PC-3 (cell line): Measurements from ENCODE around the gene NUDT19. TPM values are rescaled to one million over a fixed set of nuclear protein-coding genes. Genes with fewer than 3 reads are reported as not detected.

ENCODE experiments used
- ATAC-seq: fragments of 200-7000 bp; cut with Tn5 transposase; 2 replicates; pipeline ENCODE4 v1.9.1; 2020; ENCODE audit warnings: mild to moderate bottlenecking, moderate library complexity
- BruUV-seq: library from RNA; stranded (reverse); fragments of 400-500 nt; replicated peaks from 2 replicates; lab custom pipeline; 2021; lab: Mats Ljungman, UMichigan
- CTCF ChIA-PET: fragments of 300-600 bp; sonication (Branson Sonifier 250); formaldehyde crosslinking; loops from one replicate; lab custom pipeline; 2022; ENCODE audit warnings: antibody characterized with exemption; lab: Charles Lee
- POLR2A ChIA-PET: fragments of 300-600 bp; sonication (Branson Sonifier 250); formaldehyde crosslinking; loops from one replicate; lab custom pipeline; 2022; ENCODE audit warnings: antibody characterized with exemption; ENCODE audit not compliant: unreplicated experiment; lab: Charles Lee
- DNase-seq: peaks from one replicate; pipeline ENCODE4 v3.0.0-alpha.2; 2015
- H2AFZ ChIP-seq: fragments of 300-600 bp; sonication (generic); 2 replicates; pipeline ENCODE4 v1.6.0; 2016; ENCODE audit warnings: antibody characterized with exemption, low read length
- H3F3A ChIP-seq: fragments of 300-600 bp; sonication (generic); one replicate; pipeline ENCODE4 v1.6.0; 2017; ENCODE audit warnings: antibody characterized with exemption, low read length, control low read depth, mild to moderate bottlenecking; ENCODE audit not compliant: unreplicated experiment
- H3K27ac ChIP-seq: fragments of 300-600 bp; sonication (generic); 2 replicates; pipeline ENCODE4 v1.5.1; 2016; ENCODE audit warnings: mild to moderate bottlenecking, low read length
- H3K27me3 ChIP-seq: fragments of 300-600 bp; sonication (generic); 2 replicates; pipeline ENCODE4 v1.6.1; 2016; ENCODE audit warnings: low read length, mixed read lengths
- H3K36me3 ChIP-seq: fragments of 300-600 bp; sonication (generic); 2 replicates; pipeline ENCODE4 v1.6.1; 2016; ENCODE audit warnings: low read depth, mixed run types, low read length, mixed read lengths
- H3K4me1 ChIP-seq: fragments of 300-600 bp; sonication (generic); 2 replicates; pipeline ENCODE4 v1.5.1; 2016; ENCODE audit warnings: low read length; ENCODE audit not compliant: insufficient read depth
- H3K4me2 ChIP-seq: fragments of 300-600 bp; sonication (generic); 2 replicates; pipeline ENCODE4 v1.6.0; 2016; ENCODE audit warnings: low read length
- H3K4me3 ChIP-seq: fragments of 300-600 bp; sonication (generic); 2 replicates; pipeline ENCODE4 v1.5.1; 2016; ENCODE audit warnings: mild to moderate bottlenecking, low read length, mixed read lengths
- H3K79me2 ChIP-seq: fragments of 300-600 bp; sonication (generic); 2 replicates; pipeline ENCODE4 v1.6.1; 2017; ENCODE audit warnings: low read length, mixed read lengths
- H3K9ac ChIP-seq: fragments of 300-600 bp; sonication (generic); 2 replicates; pipeline ENCODE4 v1.6.0; 2016; ENCODE audit warnings: mild to moderate bottlenecking, low read length
- H3K9me2 ChIP-seq: fragments of 300-600 bp; sonication (generic); replicated peaks from 2 replicates; pipeline ENCODE4 v1.6.1; 2016; ENCODE audit warnings: mixed run types, low read length, mixed read lengths
- H3K9me3 ChIP-seq: fragments of 300-600 bp; sonication (generic); 2 replicates; pipeline ENCODE4 v1.6.1; 2016; ENCODE audit warnings: low read length, mixed read lengths
- H4K20me1 ChIP-seq: fragments of 300-600 bp; sonication (generic); 2 replicates; pipeline ENCODE4 v1.6.1; 2016; ENCODE audit warnings: low read length, mixed read lengths
- EZH2 ChIP-seq: fragments of 300-600 bp; sonication (generic); IDR thresholded peaks from one replicate; pipeline ENCODE4 v1.6.1; 2017; ENCODE audit warnings: antibody characterized with exemption, mild to moderate bottlenecking, low read length; ENCODE audit not compliant: unreplicated experiment
- EZH2phosphoT487 ChIP-seq: fragments of 300-600 bp; sonication (generic); IDR thresholded peaks from 2 replicates; pipeline ENCODE4 v1.6.1; 2018; ENCODE audit warnings: mild to moderate bottlenecking, antibody characterized with exemption, low read length, borderline replicate concordance
- intact Hi-C: fragments of 100-400 bp; cut with micrococcal nuclease; formaldehyde crosslinking; loops from 2 replicates; pipeline ENCODE4 v1.9.0; 2023
- total RNA-seq: library from RNA; depleted of rRNA; stranded (reverse); fragments of >200 nt; gene quantifications from 2 replicates; pipeline ENCODE4 v1.2.3, GENCODE V29; 2014
- TF ChIP-seq, protein P1 (sequence below): fragments of 300-600 bp; sonication (generic); conservative IDR thresholded peaks from 2 replicates; pipeline ENCODE4 v1.5.1; 2017; ENCODE audit warnings: antibody characterized with exemption, low read depth, mild to moderate bottlenecking, low read length

Gene NUDT19
- total RNA-seq, 1 experiment from 2014 or later = 13.3 TPM

GRCh38 chr19:32686847-32687475, 4.7 kb upstream of the NUDT19 start:
- Histone ChIP-seq H3F3A (no peaks in the 10 kb centered on the region), H2AFZ (no peak overlapping the region), H3K27me3 (no peaks in the 10 kb centered on the region), H3K9ac (no peak overlapping the region), H3K27ac (no peak overlapping the region), H3K9me3 (no peaks in the 10 kb centered on the region), H4K20me1 (no peaks in the 10 kb centered on the region), H3K4me2 (no peak overlapping the region), H3K9me2 (no peaks in the 10 kb centered on the region), H3K4me1 (peaks cover 13% of the 10 kb centered on the region), H3K36me3 (no peaks in the 10 kb centered on the region), H3K4me3 (no peak overlapping the region), H3K79me2 (peaks cover 11% of the 10 kb centered on the region)
- BruUV-seq = no TSS peak
- intact Hi-C loops = no loop called here
- TF ChIP-seq EZH2 (no peak), EZH2phosphoT487 (no peak)
- TF ChIP-seq, protein P1, sequence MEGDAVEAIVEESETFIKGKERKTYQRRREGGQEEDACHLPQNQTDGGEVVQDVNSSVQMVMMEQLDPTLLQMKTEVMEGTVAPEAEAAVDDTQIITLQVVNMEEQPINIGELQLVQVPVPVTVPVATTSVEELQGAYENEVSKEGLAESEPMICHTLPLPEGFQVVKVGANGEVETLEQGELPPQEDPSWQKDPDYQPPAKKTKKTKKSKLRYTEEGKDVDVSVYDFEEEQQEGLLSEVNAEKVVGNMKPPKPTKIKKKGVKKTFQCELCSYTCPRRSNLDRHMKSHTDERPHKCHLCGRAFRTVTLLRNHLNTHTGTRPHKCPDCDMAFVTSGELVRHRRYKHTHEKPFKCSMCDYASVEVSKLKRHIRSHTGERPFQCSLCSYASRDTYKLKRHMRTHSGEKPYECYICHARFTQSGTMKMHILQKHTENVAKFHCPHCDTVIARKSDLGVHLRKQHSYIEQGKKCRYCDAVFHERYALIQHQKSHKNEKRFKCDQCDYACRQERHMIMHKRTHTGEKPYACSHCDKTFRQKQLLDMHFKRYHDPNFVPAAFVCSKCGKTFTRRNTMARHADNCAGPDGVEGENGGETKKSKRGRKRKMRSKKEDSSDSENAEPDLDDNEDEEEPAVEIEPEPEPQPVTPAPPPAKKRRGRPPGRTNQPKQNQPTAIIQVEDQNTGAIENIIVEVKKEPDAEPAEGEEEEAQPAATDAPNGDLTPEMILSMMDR = no peak
- ChIA-PET CTCF (no interaction called here), POLR2A (no interaction called here)
- no peak for ATAC-seq
- DNase-seq = no peak

GRCh38 chr19:32687681-32688080, 3.9 kb upstream of the NUDT19 start:
- no peaks in the 10 kb centered on the region for H3K9me2 ChIP-seq
- H3K4me3 ChIP-seq = no peak overlapping the region
- H3K27ac ChIP-seq = no peak overlapping the region
- H3K9ac ChIP-seq = no peak overlapping the region
- CTCF ChIA-PET = no interaction called here
- no peak for DNase-seq
- BruUV-seq = no TSS peak
- no peaks in the 10 kb centered on the region for H4K20me1 ChIP-seq
- peaks cover 9% of the 10 kb centered on the region for H3K4me1 ChIP-seq
- no peak for ATAC-seq
- no peaks in the 10 kb centered on the region for H3F3A ChIP-seq
- intact Hi-C loops = no loop called here
- TF ChIP-seq EZH2 = no peak
- TF ChIP-seq, protein P1 = no peak
- TF ChIP-seq EZH2phosphoT487 = no peak
- H3K9me3 ChIP-seq = no peaks in the 10 kb centered on the region
- H3K4me2 ChIP-seq = no peak overlapping the region
- no peak overlapping the region for H2AFZ ChIP-seq
- no peaks in the 10 kb centered on the region for H3K36me3 ChIP-seq
- H3K27me3 ChIP-seq = no peaks in the 10 kb centered on the region
- peaks cover 19% of the 10 kb centered on the region for H3K79me2 ChIP-seq
- POLR2A ChIA-PET = no interaction called here

GRCh38 chr19:32688311-32688710, 3.3 kb upstream of the NUDT19 start:
- Histone ChIP-seq H3K27me3 (no peaks in the 10 kb centered on the region), H2AFZ (no peak overlapping the region), H3K4me1 (peaks cover 13% of the 10 kb centered on the region), H3K4me3 (no peak overlapping the region), H3K9me3 (no peaks in the 10 kb centered on the region), H3K9ac (no peak overlapping the region), H3K9me2 (no peaks in the 10 kb centered on the region), H3F3A (no peaks in the 10 kb centered on the region), H3K79me2 (peaks cover 25% of the 10 kb centered on the region), H3K4me2 (no peak overlapping the region), H3K27ac (no peak overlapping the region), H3K36me3 (no peaks in the 10 kb centered on the region), H4K20me1 (no peaks in the 10 kb centered on the region)
- BruUV-seq = no TSS peak
- ChIA-PET CTCF (no interaction called here), POLR2A (no interaction called here)
- TF ChIP-seq EZH2phosphoT487 (no peak), EZH2 (no peak)
- TF ChIP-seq, protein P1 = no peak
- intact Hi-C loops = no loop called here
- DNase-seq (no peak), ATAC-seq (no peak)
